HepG2 (cell line): ENCODE measurements around the gene TUBA4A. TPM values are rescaled to one million over a fixed set of nuclear protein-coding genes. Genes with fewer than 3 reads are reported as not detected.

ENCODE experiments used
- CC2D1A ChIP-seq: sonication (generic); formaldehyde crosslinking; IDR thresholded peaks from 2 replicates; pipeline ENCODE4 v1.8.1; 2023; ENCODE audit warnings: mild to moderate bottlenecking, missing genetic modification reagents
- ETV6 ChIP-seq: sonication (generic); formaldehyde crosslinking; conservative IDR thresholded peaks from 2 replicates; pipeline ENCODE4 v1.4.0; 2020; ENCODE audit warnings: missing genetic modification reagents
- IKZF4 ChIP-seq: sonication (generic); formaldehyde crosslinking; IDR thresholded peaks from 2 replicates; pipeline ENCODE4 v1.5.1; 2020; ENCODE audit warnings: borderline replicate concordance, mild to moderate bottlenecking, low read depth, missing genetic modification reagents; ENCODE audit errors: not compliant biosample characterization
- KDM4B ChIP-seq: sonication (generic); formaldehyde crosslinking; IDR thresholded peaks from 2 replicates; pipeline ENCODE4 v1.4.0; 2020; ENCODE audit warnings: missing genetic modification reagents
- MEIS2 ChIP-seq: sonication (generic); formaldehyde crosslinking; IDR thresholded peaks from 2 replicates; pipeline ENCODE4 v1.9.0; 2021; ENCODE audit warnings: mild to moderate bottlenecking, missing genetic modification reagents
- PTBP1 ChIP-seq: fragments of 200-400 bp; formaldehyde crosslinking; IDR thresholded peaks from 2 replicates; pipeline ENCODE4 v1.6.1; 2018; ENCODE audit warnings: low read length, low read depth; ENCODE audit not compliant: poor library complexity, severe bottlenecking
- SMARCC2 ChIP-seq: fragments of 450-650 bp; IDR thresholded peaks from 2 replicates; pipeline ENCODE4 v1.6.1; 2017; ENCODE audit warnings: antibody characterized with exemption, mild to moderate bottlenecking
- TGIF2 ChIP-seq: IDR thresholded peaks from 2 replicates; pipeline ENCODE4 v1.6.1; 2016; ENCODE audit warnings: control low read depth, missing compliant biosample characterization
- ZC3H13 ChIP-seq: sonication (generic); formaldehyde crosslinking; IDR thresholded peaks from 2 replicates; pipeline ENCODE4 v1.8.1; 2023; ENCODE audit warnings: mild to moderate bottlenecking, missing genetic modification reagents, moderate library complexity
- ZFP41 ChIP-seq: sonication (generic); formaldehyde crosslinking; IDR thresholded peaks from 2 replicates; pipeline ENCODE4 v1.4.0; 2020; ENCODE audit warnings: mild to moderate bottlenecking, missing genetic modification reagents, borderline replicate concordance
- ZNF136 ChIP-seq: sonication (generic); formaldehyde crosslinking; IDR thresholded peaks from 2 replicates; pipeline ENCODE4 v1.8.1; 2022; ENCODE audit warnings: low read depth, mild to moderate bottlenecking, moderate library complexity, missing genetic modification reagents
- ZNF256 ChIP-seq: sonication (generic); formaldehyde crosslinking; conservative IDR thresholded peaks from 2 replicates; pipeline ENCODE4 v1.4.0; 2020; ENCODE audit warnings: missing genetic modification reagents
- ZNF337 ChIP-seq: sonication (generic); formaldehyde crosslinking; IDR thresholded peaks from 2 replicates; pipeline ENCODE4 v1.5.1; 2020; ENCODE audit warnings: missing genetic modification reagents, low read depth, mild to moderate bottlenecking, borderline replicate concordance
- ZNF672 ChIP-seq: sonication (generic); formaldehyde crosslinking; IDR thresholded peaks from 2 replicates; pipeline ENCODE4 v1.8.1; 2022; ENCODE audit warnings: missing genetic modification reagents
- polyA plus RNA-seq, 8 experiments: library from polyadenylated mRNA; depleted of rRNA in 3 of 8; stranded (reverse) in 7 of 8; unstranded in 1 of 8; fragments of >200 nt; fragmentation: Illumina TruSeq in 4 of 8; extraction: Trizol in 4 of 8; gene quantifications; 2 replicates each; pipeline versions ENCODE4 v1.2.1 to v1.2.3, GENCODE V29; 2011 to 2016; ENCODE audit warnings: low read depth in 4 of 8, missing spikeins in 1 of 8, mixed read lengths in 1 of 8; ENCODE audit not compliant: insufficient read depth in 1 of 8
- total RNA-seq, 5 experiments: library from RNA; depleted of rRNA; stranded (reverse); fragments of >200 nt; fragmentation: Illumina TruSeq; extraction: Trizol; gene quantifications; 2 replicates each; pipeline ENCODE4 v1.2.3, GENCODE V29; 2016; ENCODE audit warnings: low read depth in 1 of 5
- TF ChIP-seq, protein P1 (sequence below): sonication (generic); formaldehyde crosslinking; IDR thresholded peaks from one replicate; pipeline ENCODE4 v1.5.1; 2020; ENCODE audit warnings: mild to moderate bottlenecking, missing genetic modification reagents; ENCODE audit errors: not compliant biosample characterization
- TF ChIP-seq, protein P2 (sequence below): sonication (generic); formaldehyde crosslinking; IDR thresholded peaks from 2 replicates; pipeline ENCODE4 v1.4.0; 2020; ENCODE audit warnings: low read depth, missing genetic modification reagents

TUBA4A gene
- total and polyA plus RNA-seq, 2 of the 13 experiments (the other 11 are each of a cell fraction or from before 2014, with no cell fraction given) = 1.3 to 12.7 TPM

DNA sequence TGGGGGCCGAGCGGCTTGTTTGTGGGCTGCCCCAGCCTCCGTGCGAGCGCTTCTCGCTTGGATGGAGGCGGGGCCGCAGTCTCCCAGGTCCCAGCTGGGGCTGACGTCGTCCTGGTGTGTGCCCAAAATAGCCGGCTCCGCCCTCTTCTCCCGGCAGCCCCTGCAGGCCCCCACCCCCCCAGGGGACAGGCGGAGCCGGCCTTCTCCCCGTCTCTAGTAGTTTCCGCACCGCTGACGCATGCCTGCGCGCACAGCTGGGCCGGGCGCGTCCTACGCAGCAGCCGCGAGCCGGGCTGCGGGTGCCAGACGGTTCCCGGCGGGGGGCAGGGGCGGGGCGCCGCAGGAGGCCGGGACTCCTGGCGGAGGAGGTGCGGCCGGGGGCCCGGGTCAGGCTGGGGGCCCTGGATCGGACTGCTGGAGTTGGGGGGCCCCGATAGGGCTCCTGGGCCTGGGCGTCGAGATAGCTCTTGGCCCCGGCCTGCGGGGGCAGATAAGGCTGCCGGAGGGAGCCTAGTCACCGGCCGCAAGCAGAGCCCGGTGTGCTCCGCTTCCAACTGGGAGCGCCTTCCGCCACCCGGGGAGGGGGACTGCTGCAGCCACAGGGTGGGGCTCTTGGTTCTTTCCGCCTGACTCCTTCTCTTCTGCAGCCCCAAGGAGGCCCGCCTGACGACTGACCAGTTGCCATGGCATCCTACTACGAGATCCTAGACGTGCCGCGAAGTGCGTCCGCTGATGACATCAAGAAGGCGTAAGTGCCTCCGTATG is 25.6 kb upstream of the TUBA4A start, which contains the start of gene DNAJB2 (continued):
- TF ChIP-seq, protein P1, sequence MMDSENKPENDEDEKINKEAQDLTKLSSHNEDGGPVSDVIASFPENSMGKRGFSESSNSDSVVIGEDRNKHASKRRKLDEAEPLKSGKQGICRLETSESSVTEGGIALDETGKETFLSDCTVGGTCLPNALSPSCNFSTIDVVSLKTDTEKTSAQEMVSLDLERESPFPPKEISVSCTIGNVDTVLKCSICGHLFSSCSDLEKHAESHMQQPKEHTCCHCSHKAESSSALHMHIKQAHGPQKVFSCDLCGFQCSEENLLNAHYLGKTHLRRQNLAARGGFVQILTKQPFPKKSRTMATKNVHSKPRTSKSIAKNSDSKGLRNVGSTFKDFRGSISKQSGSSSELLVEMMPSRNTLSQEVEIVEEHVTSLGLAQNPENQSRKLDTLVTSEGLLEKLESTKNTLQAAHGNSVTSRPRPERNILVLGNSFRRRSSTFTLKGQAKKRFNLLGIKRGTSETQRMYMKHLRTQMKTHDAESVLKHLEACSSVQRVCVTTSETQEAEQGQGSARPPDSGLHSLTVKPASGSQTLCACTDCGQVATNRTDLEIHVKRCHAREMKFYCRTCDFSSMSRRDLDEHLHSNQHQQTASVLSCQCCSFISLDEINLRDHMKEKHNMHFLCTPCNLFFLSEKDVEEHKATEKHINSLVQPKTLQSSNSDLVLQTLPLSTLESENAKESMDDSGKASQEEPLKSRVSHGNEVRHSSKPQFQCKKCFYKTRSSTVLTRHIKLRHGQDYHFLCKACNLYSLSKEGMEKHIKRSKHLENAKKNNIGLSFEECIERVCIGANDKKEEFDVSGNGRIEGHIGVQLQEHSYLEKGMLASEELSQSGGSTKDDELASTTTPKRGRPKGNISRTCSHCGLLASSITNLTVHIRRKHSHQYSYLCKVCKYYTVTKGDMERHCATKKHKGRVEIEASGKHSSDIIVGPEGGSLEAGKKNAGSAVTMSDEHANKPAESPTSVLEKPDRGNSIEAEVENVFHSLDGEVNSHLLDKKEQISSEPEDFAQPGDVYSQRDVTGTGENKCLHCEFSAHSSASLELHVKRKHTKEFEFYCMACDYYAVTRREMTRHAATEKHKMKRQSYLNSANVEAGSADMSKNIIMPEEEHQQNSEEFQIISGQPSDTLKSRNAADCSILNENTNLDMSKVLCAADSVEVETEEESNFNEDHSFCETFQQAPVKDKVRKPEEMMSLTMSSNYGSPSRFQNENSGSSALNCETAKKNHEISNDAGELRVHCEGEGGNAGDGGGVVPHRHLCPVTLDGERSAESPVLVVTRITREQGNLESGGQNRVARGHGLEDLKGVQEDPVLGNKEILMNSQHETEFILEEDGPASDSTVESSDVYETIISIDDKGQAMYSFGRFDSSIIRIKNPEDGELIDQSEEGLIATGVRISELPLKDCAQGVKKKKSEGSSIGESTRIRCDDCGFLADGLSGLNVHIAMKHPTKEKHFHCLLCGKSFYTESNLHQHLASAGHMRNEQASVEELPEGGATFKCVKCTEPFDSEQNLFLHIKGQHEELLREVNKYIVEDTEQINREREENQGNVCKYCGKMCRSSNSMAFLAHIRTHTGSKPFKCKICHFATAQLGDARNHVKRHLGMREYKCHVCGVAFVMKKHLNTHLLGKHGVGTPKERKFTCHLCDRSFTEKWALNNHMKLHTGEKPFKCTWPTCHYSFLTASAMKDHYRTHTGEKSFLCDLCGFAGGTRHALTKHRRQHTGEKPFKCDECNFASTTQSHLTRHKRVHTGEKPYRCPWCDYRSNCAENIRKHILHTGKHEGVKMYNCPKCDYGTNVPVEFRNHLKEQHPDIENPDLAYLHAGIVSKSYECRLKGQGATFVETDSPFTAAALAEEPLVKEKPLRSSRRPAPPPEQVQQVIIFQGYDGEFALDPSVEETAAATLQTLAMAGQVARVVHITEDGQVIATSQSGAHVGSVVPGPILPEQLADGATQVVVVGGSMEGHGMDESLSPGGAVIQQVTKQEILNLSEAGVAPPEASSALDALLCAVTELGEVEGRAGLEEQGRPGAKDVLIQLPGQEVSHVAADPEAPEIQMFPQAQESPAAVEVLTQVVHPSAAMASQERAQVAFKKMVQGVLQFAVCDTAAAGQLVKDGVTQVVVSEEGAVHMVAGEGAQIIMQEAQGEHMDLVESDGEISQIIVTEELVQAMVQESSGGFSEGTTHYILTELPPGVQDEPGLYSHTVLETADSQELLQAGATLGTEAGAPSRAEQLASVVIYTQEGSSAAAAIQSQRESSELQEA (CRISPR knock-in tag) = no peak
- TF ChIP-seq CC2D1A (CRISPR knock-in tag) (no peak), ETV6 (no peak; the same call in 1 of the 2 replicates), ZNF256 (CRISPR knock-in tag) (no peak), ZC3H13 (CRISPR knock-in tag) (peak; percentile 56; the same call in 1 of the 2 replicates), IKZF4 (no peak), ZNF136 (CRISPR knock-in tag) (0 out of 2 replicates have a peak, but pooled peaks have one; percentile 59), PTBP1 (no peak), TGIF2 (no peak; the same call in 1 of the 2 replicates), MEIS2 (CRISPR knock-in tag) (peak; percentile 87), ZNF337 (no peak), ZNF672 (no peak), SMARCC2 (no peak), ZFP41 (CRISPR knock-in tag) (no peak), KDM4B (CRISPR knock-in tag) (no peak; the same call in none of the 2 replicates)
- TF ChIP-seq, protein P2, sequence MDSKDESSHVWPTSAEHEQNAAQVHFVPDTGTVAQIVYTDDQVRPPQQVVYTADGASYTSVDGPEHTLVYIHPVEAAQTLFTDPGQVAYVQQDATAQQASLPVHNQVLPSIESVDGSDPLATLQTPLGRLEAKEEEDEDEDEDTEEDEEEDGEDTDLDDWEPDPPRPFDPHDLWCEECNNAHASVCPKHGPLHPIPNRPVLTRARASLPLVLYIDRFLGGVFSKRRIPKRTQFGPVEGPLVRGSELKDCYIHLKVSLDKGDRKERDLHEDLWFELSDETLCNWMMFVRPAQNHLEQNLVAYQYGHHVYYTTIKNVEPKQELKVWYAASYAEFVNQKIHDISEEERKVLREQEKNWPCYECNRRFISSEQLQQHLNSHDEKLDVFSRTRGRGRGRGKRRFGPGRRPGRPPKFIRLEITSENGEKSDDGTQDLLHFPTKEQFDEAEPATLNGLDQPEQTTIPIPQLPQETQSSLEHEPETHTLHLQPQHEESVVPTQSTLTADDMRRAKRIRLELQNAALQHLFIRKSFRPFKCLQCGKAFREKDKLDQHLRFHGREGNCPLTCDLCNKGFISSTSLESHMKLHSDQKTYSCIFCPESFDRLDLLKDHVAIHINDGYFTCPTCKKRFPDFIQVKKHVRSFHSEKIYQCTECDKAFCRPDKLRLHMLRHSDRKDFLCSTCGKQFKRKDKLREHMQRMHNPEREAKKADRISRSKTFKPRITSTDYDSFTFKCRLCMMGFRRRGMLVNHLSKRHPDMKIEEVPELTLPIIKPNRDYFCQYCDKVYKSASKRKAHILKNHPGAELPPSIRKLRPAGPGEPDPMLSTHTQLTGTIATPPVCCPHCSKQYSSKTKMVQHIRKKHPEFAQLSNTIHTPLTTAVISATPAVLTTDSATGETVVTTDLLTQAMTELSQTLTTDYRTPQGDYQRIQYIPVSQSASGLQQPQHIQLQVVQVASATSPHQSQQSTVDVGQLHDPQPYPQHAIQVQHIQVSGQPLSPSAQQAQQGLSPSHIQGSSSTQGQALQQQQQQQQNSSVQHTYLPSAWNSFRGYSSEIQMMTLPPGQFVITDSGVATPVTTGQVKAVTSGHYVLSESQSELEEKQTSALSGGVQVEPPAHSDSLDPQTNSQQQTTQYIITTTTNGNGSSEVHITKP (CRISPR knock-in tag) = no peak
